ENCODE data around the gene GRK5.

The GRK5 gene

GRCh38 chr10:119427263-119427864, 220.0 kb downstream of the GRK5 start:
- no peaks in the 10 kb centered on the region for H3K27me3 ChIP-seq (ENCODE audit: insufficient read depth, low read length, poor library complexity)
- ATAC-seq (ENCODE audit: insufficient read depth, low read depth) (no peak), DNase-seq (no peak)
- H3K4me2 ChIP-seq (ENCODE audit: insufficient read depth, low read length): no peak overlapping the region
- H3K36me3 ChIP-seq (ENCODE audit: insufficient read depth, low read length): peaks cover 56% of the 10 kb centered on the region
- TF ChIP-seq, protein P1, sequence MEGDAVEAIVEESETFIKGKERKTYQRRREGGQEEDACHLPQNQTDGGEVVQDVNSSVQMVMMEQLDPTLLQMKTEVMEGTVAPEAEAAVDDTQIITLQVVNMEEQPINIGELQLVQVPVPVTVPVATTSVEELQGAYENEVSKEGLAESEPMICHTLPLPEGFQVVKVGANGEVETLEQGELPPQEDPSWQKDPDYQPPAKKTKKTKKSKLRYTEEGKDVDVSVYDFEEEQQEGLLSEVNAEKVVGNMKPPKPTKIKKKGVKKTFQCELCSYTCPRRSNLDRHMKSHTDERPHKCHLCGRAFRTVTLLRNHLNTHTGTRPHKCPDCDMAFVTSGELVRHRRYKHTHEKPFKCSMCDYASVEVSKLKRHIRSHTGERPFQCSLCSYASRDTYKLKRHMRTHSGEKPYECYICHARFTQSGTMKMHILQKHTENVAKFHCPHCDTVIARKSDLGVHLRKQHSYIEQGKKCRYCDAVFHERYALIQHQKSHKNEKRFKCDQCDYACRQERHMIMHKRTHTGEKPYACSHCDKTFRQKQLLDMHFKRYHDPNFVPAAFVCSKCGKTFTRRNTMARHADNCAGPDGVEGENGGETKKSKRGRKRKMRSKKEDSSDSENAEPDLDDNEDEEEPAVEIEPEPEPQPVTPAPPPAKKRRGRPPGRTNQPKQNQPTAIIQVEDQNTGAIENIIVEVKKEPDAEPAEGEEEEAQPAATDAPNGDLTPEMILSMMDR (IDR thresholded peaks at IDR 0.05; ENCODE audit: borderline replicate concordance, extremely low read depth, low read length, poor library complexity, severe bottlenecking): no peak
- no peak for TF ChIP-seq EZH2 (IDR thresholded peaks at IDR 0.05; ENCODE audit: borderline replicate concordance, low read depth, low read length, severe bottlenecking)
- no peak overlapping the region for H3K9ac ChIP-seq (ENCODE audit: low read depth, low read length)
- peak overlapping the region; percentile 60; the same call in 1 of the 2 replicates for H3K27ac ChIP-seq (ENCODE audit: low read length)
- H2AFZ ChIP-seq (ENCODE audit: low read depth, low read length): no peak overlapping the region
- H4K20me1 ChIP-seq (ENCODE audit: insufficient read depth, low read length): no peaks in the 10 kb centered on the region
- no peaks in the 10 kb centered on the region for H3K9me3 ChIP-seq (ENCODE audit: insufficient read depth, low read length, severe bottlenecking)
- no peaks in the 10 kb centered on the region for H3K79me2 ChIP-seq (ENCODE audit: insufficient read depth, low read length)
- no peak overlapping the region for H3K4me3 ChIP-seq (ENCODE audit: low read depth in 1 of 2, low read length in 2 of 2)
- peaks cover 31% of the 10 kb centered on the region for H3K4me1 ChIP-seq (ENCODE audit: insufficient read depth, low read length)

- Histone ChIP-seq H3K79me2 (ENCODE audit: insufficient read depth, low read length) (no peaks in the 10 kb centered on the region), H3K27me3 (ENCODE audit: insufficient read depth, low read length, poor library complexity) (no peaks in the 10 kb centered on the region), H4K20me1 (ENCODE audit: insufficient read depth, low read length) (no peaks in the 10 kb centered on the region), H2AFZ (ENCODE audit: low read depth, low read length) (no peak overlapping the region), H3K36me3 (ENCODE audit: insufficient read depth, low read length) (peaks cover 56% of the 10 kb centered on the region), H3K4me3 (ENCODE audit: low read depth in 1 of 2, low read length in 2 of 2) (no peak overlapping the region), H3K4me2 (ENCODE audit: insufficient read depth, low read length) (peak overlapping the region; percentile 0; the same call in 1 of the 2 replicates), H3K4me1 (ENCODE audit: insufficient read depth, low read length) (peaks cover 31% of the 10 kb centered on the region), H3K9me3 (ENCODE audit: insufficient read depth, low read length, severe bottlenecking) (peaks cover 8% of the 10 kb centered on the region), H3K9ac (ENCODE audit: low read depth, low read length) (peak overlapping the region; percentile 25; the same call in 1 of the 2 replicates), H3K27ac (ENCODE audit: low read length) (peak overlapping the region; percentile 60)
- ATAC-seq (ENCODE audit: insufficient read depth, low read depth) (peak; percentile 88), DNase-seq (peak; percentile 88)
- TF ChIP-seq, protein P1 (IDR thresholded peaks at IDR 0.05; ENCODE audit: borderline replicate concordance, extremely low read depth, low read length, poor library complexity, severe bottlenecking): no peak
- TF ChIP-seq EZH2 (IDR thresholded peaks at IDR 0.05; ENCODE audit: borderline replicate concordance, low read depth, low read length, severe bottlenecking): no peak
These were observed 221.4 kb downstream of the GRK5 start for GRCh38 chr10:119428789-119429188.

- no peak overlapping the region for H3K4me3 ChIP-seq (ENCODE audit: low read depth in 1 of 2, low read length in 2 of 2)
- peaks cover 10% of the 10 kb centered on the region for H3K9me3 ChIP-seq (ENCODE audit: insufficient read depth, low read length, severe bottlenecking)
- DNase-seq (peak; percentile 59), ATAC-seq (ENCODE audit: insufficient read depth, low read depth) (peak; percentile 39)
- no peaks in the 10 kb centered on the region for H3K79me2 ChIP-seq (ENCODE audit: insufficient read depth, low read length)
- H3K36me3 ChIP-seq (ENCODE audit: insufficient read depth, low read length): peaks cover 57% of the 10 kb centered on the region
- no peak overlapping the region for H2AFZ ChIP-seq (ENCODE audit: low read depth, low read length)
- H3K27me3 ChIP-seq (ENCODE audit: insufficient read depth, low read length, poor library complexity): no peaks in the 10 kb centered on the region
- no peaks in the 10 kb centered on the region for H4K20me1 ChIP-seq (ENCODE audit: insufficient read depth, low read length)
- no peak for TF ChIP-seq EZH2 (IDR thresholded peaks at IDR 0.05; ENCODE audit: borderline replicate concordance, low read depth, low read length, severe bottlenecking)
- TF ChIP-seq, protein P1 (IDR thresholded peaks at IDR 0.05; ENCODE audit: borderline replicate concordance, extremely low read depth, low read length, poor library complexity, severe bottlenecking): no peak
- peaks cover 31% of the 10 kb centered on the region for H3K4me1 ChIP-seq (ENCODE audit: insufficient read depth, low read length)
- no peak overlapping the region; the same call in 1 of the 2 replicates for H3K9ac ChIP-seq (ENCODE audit: low read depth, low read length)
- no peak overlapping the region for H3K4me2 ChIP-seq (ENCODE audit: insufficient read depth, low read length)
- H3K27ac ChIP-seq (ENCODE audit: low read length): peak overlapping the region; percentile 60
These were observed 222.4 kb downstream of the GRK5 start for GRCh38 chr10:119429771-119430170.
